HCT116 (cell line): ENCODE data around the gene HAO1. TPM values are rescaled to one million over a fixed set of nuclear protein-coding genes. Genes with fewer than 3 reads are reported as not detected.
A peak's percentile ranks its signal among the peaks of the same experiment; 100 is the strongest.

Source experiments
- ATAC-seq: fragments of 200-7000 bp; cut with Tn5 transposase; 2 replicates; pipeline ENCODE4 v1.9.1; 2020; ENCODE audit warnings: mild to moderate bottlenecking, moderate library complexity
- BruUV-seq: library from RNA; stranded (reverse); fragments of 400-500 nt; replicated peaks from 2 replicates; lab custom pipeline; 2021; lab: Mats Ljungman, UMichigan
- CTCF ChIA-PET: fragments of 300-600 bp; sonication (Branson Sonifier 250); formaldehyde crosslinking; loops from one replicate; lab custom pipeline; 2021; ENCODE audit warnings: antibody characterized with exemption; lab: Charles Lee
- POLR2A ChIA-PET: fragments of 300-600, 350-600 bp; sonication (Branson Sonifier 250); formaldehyde crosslinking; loops from one replicate; lab custom pipeline; 2021; ENCODE audit warnings: antibody characterized with exemption; lab: Charles Lee
- RAD21 ChIA-PET, 2 experiments: fragments of 300-600 bp; sonication (Branson Sonifier 250); formaldehyde crosslinking; loops; one replicate each; lab custom pipeline; 2023; ENCODE audit warnings: low total read pairs in 2 of 2; ENCODE audit not compliant: uncharacterized antibody in 2 of 2, unreplicated experiment in 2 of 2, low non-redundant PET in 1 of 2; lab: Charles Lee
- DNase-seq: peaks from one replicate; pipeline ENCODE4 v3.0.0-alpha.2; 2010; ENCODE audit warnings: low read depth, low spot score
- H2AFZ ChIP-seq: fragments of 200-600 bp; shearing (Covaris generic), sonication (generic); 2 replicates; pipeline ENCODE4 v1.6.1; 2017; ENCODE audit warnings: low read depth, mixed run types, mixed read lengths, antibody characterized with exemption, low read length; ENCODE audit not compliant: poor library complexity, severe bottlenecking
- H3K27ac ChIP-seq: 2 replicates; pipeline ENCODE4 v1.5.1; 2012; ENCODE audit warnings: low read depth, low read length
- H3K27me3 ChIP-seq: fragments of 200-600 bp; sonication (generic); 2 replicates; pipeline ENCODE4 v1.6.1; 2016; ENCODE audit warnings: mixed run types, low read length, mixed read lengths; ENCODE audit not compliant: insufficient read depth
- H3K36me3 ChIP-seq, 2 experiments: fragments of 200-500 bp in 1 of 2; fragments of 200-600 bp in 1 of 2; sonication (Bioruptor generic) in 1 of 2; sonication (generic) in 1 of 2; 2 replicates each; pipeline versions ENCODE4 v1.5.1 to v1.6.1; 2014 to 2016; ENCODE audit warnings: low read length in 2 of 2, inconsistent platforms in 1 of 2, mixed read lengths in 1 of 2, mixed run types in 1 of 2; ENCODE audit not compliant: insufficient read depth in 2 of 2, control insufficient read depth in 1 of 2
- H3K4me1 ChIP-seq, 2 experiments: fragments of 200-600 bp in 1 of 2; sonication (generic) in 1 of 2; 2 replicates each; pipeline versions ENCODE4 v1.5.1 to v1.6.1; 2012 to 2017; ENCODE audit warnings: low read length in 2 of 2, inconsistent platforms in 1 of 2, mild to moderate bottlenecking in 1 of 2, mixed read lengths in 1 of 2, mixed run types in 1 of 2, moderate library complexity in 1 of 2; ENCODE audit not compliant: insufficient read depth in 2 of 2, control insufficient read depth in 1 of 2
- H3K4me2 ChIP-seq: fragments of 200-600 bp; sonication (generic); 2 replicates; pipeline ENCODE4 v1.6.1; 2017; ENCODE audit warnings: mixed run types, low read length, mixed read lengths
- H3K4me3 ChIP-seq, 2 experiments: fragments of 200-600 bp in 1 of 2; sonication (generic) in 1 of 2; replicated peaks in 1 of 2; 2 replicates each; pipeline ENCODE4 v1.5.1; 2011 to 2016; ENCODE audit warnings: low read length in 2 of 2, control low read depth in 1 of 2, low read depth in 1 of 2, mild to moderate bottlenecking in 1 of 2, mixed read lengths in 1 of 2, mixed run types in 1 of 2
- H3K79me2 ChIP-seq: fragments of 200-600 bp; sonication (generic); 2 replicates; pipeline ENCODE4 v1.6.1; 2017; ENCODE audit warnings: mild to moderate bottlenecking, mixed run types, low read length, moderate library complexity, mixed read lengths; ENCODE audit not compliant: insufficient read depth
- H3K9ac ChIP-seq: fragments of 200-600 bp; sonication (generic); 2 replicates; pipeline ENCODE4 v1.6.1; 2016; ENCODE audit warnings: low read length, mixed read lengths
- H3K9me2 ChIP-seq: fragments of 200-600 bp; sonication (generic), shearing (Covaris generic); 2 replicates; pipeline ENCODE4 v1.6.1; 2017; ENCODE audit warnings: mixed run types, mild to moderate bottlenecking, moderate library complexity; ENCODE audit not compliant: insufficient read depth
- H3K9me3 ChIP-seq, 2 experiments: fragments of 200-500 bp in 1 of 2; fragments of 200-600 bp in 1 of 2; sonication (Bioruptor generic) in 1 of 2; sonication (generic) in 1 of 2; 2 replicates each; pipeline ENCODE4 v1.6.1; 2014 to 2017; ENCODE audit warnings: low read length in 2 of 2, mixed read lengths in 2 of 2, inconsistent platforms in 1 of 2, low read depth in 1 of 2, mild to moderate bottlenecking in 1 of 2, mixed run types in 1 of 2, moderate library complexity in 1 of 2; ENCODE audit not compliant: control insufficient read depth in 1 of 2, insufficient read depth in 1 of 2
- H4K20me1 ChIP-seq: fragments of 200-600 bp; sonication (generic), shearing (Covaris generic); 2 replicates; pipeline ENCODE4 v1.6.1; 2017; ENCODE audit warnings: mixed run types, mild to moderate bottlenecking, moderate library complexity; ENCODE audit not compliant: insufficient read depth
- CTCF ChIP-seq, 3 experiments: fragments of 200-600 bp in 1 of 3; sonication (generic) in 1 of 3; IDR thresholded peaks in 2 of 3; conservative IDR thresholded peaks in 1 of 3; 2 replicates each; pipeline ENCODE4 v1.5.1; 2012 to 2017; ENCODE audit warnings: low read depth in 2 of 3, low read length in 2 of 3, antibody characterized with exemption in 1 of 3, borderline replicate concordance in 1 of 3, control low read depth in 1 of 3, mild to moderate bottlenecking in 1 of 3, mixed read lengths in 1 of 3, mixed run types in 1 of 3, moderate library complexity in 1 of 3; ENCODE audit not compliant: insufficient read depth in 1 of 3
- ELF1 ChIP-seq: IDR thresholded peaks from 2 replicates; pipeline ENCODE4 v1.6.1; 2012; ENCODE audit warnings: low read depth, borderline replicate concordance
- EZH2 ChIP-seq: fragments of 200-600 bp; sonication (generic); IDR thresholded peaks from 2 replicates; pipeline ENCODE4 v1.6.1; 2017; ENCODE audit warnings: antibody characterized with exemption, mixed run types
- EZH2phosphoT487 ChIP-seq: fragments of 200-600 bp; IDR thresholded peaks from 2 replicates; pipeline ENCODE4 v1.6.1; 2018; ENCODE audit warnings: antibody characterized with exemption, borderline replicate concordance
- MAX ChIP-seq: IDR thresholded peaks from 2 replicates; pipeline ENCODE4 v1.6.1; 2012
- POLR2AphosphoS5 ChIP-seq: IDR thresholded peaks from 2 replicates; pipeline ENCODE4 v1.6.1; 2011; ENCODE audit warnings: mild to moderate bottlenecking, low read depth, low read length, moderate library complexity
- SIN3A ChIP-seq: IDR thresholded peaks from 2 replicates; pipeline ENCODE4 v1.6.1; 2012; ENCODE audit warnings: low read depth
- SRF ChIP-seq: IDR thresholded peaks from 2 replicates; pipeline ENCODE4 v1.6.1; 2012; ENCODE audit warnings: low read depth
- intact Hi-C: fragments of 100-400 bp; cut with micrococcal nuclease; formaldehyde crosslinking; loops from 2 replicates; pipeline ENCODE4 v1.10.0; 2022
- total RNA-seq: library from RNA; stranded (reverse); gene quantifications from one replicate; pipeline ENCODE4 v1.2.1, GENCODE V29; 2021; ENCODE audit not compliant: unreplicated experiment

The HAO1 gene
- total RNA-seq, 1 experiment from 2014 or later: 0.12 TPM

- intact Hi-C loops: no loop called here
- ATAC-seq (peak; percentile 58), DNase-seq (no peak)
- no peaks in the 10 kb centered on the region for H4K20me1 ChIP-seq
- H3K27ac ChIP-seq: no peak overlapping the region
- 0 out of 2 replicates have a peak overlapping the region, but pooled peaks have one; percentile 2 for H3K9ac ChIP-seq
- TF ChIP-seq EZH2phosphoT487 (no peak), ELF1 (no peak), CTCF (IDR thresholded peaks at IDR 0.05 in 2 of 3, conservative IDR thresholded peaks at IDR 0.05 in 1 of 3; ENCODE audit: borderline replicate concordance in 1 of 3, insufficient read depth in 1 of 3, low read depth in 2 of 3, low read length in 2 of 3) (no peak), POLR2AphosphoS5 (no peak), EZH2 (no peak), SIN3A (no peak), MAX (no peak), SRF (no peak)
- no peaks in the 10 kb centered on the region for H3K27me3 ChIP-seq
- CTCF ChIA-PET: no interaction called here
- H2AFZ ChIP-seq: no peak overlapping the region
- H3K9me2 ChIP-seq: no peaks in the 10 kb centered on the region
- peak overlapping the region; percentile 47 for H3K4me2 ChIP-seq
- no peaks in the 10 kb centered on the region for H3K9me3 ChIP-seq
- H3K36me3 ChIP-seq: no peaks in the 10 kb centered on the region
- no TSS peak for BruUV-seq
- H3K79me2 ChIP-seq: no peaks in the 10 kb centered on the region
- H3K4me3 ChIP-seq: no peak overlapping the region
- H3K4me1 ChIP-seq: peaks cover 0 to 20% of the 10 kb centered on the region in 2 experiments; a peak in 1 of 4 replicates
- POLR2A ChIA-PET: no interaction called here
- RAD21 ChIA-PET: no interaction called here
Observed at GRCh38 chr20:7841971-7842310, 98.3 kb downstream of the HAO1 start.
